GM19395 (cell line): ENCODE measurements around the gene CASP6.
A peak's percentile ranks its signal among the peaks of the same experiment; 100 is the strongest.
"Not testable (repeated sequence)": the region's sequence is repeated elsewhere in the genome, so short reads cannot be mapped to it uniquely, and the experiment has no call there.

Source experiments
- ATAC-seq: cut with Tn5 transposase; IDR thresholded peaks from one replicate; pipeline ENCODE4 v1.9.1; 2021; ENCODE audit warnings: mild to moderate bottlenecking, moderate library complexity; ENCODE audit not compliant: unreplicated experiment

The CASP6 gene

DNA sequence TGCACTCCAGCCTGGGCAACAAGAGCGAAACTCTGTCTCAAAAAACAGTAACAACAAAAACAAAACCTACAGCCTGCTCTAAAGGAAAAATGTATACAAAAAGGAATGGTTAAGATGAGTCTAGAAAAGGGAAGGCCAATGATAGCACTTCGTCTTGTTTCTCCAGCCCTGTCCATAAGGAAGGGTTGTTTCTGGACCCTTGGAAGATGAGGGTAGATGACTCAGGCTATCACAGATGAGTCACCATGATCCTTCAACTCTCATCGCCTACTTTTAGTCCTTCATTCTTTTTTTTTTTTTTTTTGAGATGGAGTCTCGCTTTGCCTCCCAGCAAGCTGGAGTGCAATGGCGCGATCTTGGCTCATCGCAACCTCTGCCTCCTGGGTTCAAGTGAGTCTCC is 17.8 kb upstream of the CASP6 start:
- ATAC-seq: no peak

DNA sequence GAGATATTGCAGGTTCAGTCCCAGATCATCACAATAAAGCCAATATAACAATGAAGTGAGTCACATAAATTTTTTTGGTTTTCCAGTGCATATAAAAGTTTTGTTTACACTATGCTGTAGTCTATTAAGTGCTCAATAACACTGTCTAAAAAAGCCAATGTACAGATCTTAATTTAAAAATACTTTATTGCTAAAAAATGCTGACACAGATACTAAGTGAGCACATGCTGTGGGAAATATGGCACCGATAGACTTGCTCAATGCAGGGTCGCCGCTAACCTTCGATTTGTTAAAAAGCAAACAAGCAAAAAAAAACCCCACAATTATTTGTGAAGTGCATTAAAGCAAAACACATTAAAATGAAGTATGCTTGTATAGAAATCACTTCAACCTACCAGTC is 16.4 kb upstream of the CASP6 start:
- ATAC-seq: no peak

DNA sequence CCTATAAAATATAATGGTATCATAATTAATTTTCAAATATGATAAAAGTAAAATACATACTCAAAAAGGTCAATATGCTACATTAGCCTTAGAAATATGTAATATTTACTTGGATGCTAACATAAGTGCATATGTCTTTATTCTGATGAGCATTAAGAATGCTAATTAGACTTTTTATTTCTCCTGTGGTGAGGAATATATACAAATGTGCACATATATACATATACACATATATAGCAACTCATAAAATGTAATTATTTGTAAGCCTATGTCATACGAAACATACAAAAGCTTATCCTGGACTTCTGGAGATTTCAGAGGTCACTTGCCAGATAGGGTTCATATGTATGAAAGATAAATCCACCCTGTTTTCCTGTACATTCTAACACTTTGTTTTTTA is 15.5 kb upstream of the CASP6 start:
- no peak for ATAC-seq

DNA sequence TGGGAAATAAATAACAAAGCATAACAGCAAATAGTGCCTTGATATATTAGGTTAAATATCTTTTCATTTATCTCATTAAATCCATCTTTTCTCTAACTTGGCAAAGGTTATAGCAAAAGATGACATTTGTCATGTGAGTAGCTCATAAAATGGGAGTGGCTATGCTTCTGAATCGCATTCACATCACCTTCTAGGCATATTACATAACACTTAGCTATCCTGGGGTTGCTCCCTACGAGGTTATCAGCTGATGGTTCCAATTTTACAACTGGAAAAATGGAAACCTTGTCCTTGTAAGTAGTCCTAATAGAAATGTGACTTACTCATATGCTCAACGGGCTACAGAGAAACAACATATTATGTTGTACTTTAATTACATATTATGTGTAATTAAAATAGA is 10.3 kb upstream of the CASP6 start:
- ATAC-seq: no peak

DNA sequence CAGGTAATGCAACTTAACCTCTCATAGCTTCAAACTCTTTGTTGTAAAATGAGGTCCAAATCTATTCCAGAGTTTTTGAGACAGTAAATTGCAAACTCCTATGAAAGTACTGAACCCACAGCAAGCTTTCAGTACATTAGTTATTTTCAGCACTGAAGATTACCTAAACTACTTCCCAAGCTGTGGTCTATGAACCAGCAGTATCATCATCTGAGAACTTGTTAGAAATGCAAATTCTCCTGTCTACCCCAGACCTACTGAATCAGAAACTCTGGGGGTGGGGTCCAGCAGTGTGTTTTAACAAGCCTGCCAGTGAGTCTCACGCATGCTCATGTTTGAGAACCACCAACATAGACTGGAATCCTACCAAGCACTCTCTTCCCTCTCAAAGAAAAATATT is 5.7 kb upstream of the CASP6 start:
- ATAC-seq: peak; percentile 98

DNA sequence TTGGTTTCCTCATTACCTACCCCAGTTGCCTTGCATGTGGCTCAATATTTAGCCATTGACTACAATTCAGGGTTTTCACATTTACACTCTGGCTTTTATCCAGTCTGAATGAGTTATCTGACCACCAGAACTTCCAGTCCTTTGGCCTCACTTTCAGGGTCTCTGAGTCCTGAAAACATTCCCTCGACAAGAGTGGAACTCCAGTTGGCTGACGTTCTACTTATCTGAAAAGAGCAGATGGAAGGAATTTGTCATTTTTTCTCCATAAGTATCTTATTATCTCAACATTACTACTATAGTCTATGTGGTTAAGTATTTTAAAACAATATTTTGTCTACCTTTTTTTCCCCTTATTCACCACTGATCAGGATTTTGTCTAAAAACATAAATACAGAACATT is 5.2 kb upstream of the CASP6 start:
- no peak for ATAC-seq

DNA sequence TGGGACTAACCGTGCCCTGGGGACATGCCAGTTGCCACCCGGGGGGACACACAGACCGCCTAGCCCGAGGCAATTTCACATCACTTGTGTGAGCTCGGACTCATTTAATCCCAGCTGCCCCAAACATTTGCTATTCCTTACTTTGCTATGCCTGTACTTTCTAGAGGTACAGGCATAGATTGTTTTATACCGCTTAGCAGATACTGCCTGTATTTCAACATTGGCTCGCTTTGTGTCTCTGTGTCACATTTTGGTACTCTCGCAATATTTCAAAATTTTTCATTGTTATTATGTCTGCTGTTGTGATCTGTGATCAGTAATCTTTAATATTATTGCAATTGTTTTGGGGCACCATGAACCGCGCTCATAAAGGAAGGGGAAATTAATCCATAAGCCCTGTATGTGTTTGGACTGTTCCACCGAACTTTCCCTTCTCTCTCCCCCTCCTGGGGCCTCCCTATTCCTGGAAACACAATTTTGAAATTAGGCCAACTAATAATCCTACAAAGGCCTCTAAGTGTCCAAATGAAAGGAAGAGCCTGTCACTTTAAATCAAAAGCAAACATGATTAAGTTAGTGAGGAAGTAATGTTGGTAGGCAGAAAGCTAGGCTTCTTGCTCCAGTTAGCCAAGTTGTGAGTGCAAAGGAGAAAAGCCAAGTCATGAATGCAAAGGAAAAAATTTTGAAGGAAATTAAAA is 568 bp upstream of the CASP6 start:
- no peak for ATAC-seq

DNA sequence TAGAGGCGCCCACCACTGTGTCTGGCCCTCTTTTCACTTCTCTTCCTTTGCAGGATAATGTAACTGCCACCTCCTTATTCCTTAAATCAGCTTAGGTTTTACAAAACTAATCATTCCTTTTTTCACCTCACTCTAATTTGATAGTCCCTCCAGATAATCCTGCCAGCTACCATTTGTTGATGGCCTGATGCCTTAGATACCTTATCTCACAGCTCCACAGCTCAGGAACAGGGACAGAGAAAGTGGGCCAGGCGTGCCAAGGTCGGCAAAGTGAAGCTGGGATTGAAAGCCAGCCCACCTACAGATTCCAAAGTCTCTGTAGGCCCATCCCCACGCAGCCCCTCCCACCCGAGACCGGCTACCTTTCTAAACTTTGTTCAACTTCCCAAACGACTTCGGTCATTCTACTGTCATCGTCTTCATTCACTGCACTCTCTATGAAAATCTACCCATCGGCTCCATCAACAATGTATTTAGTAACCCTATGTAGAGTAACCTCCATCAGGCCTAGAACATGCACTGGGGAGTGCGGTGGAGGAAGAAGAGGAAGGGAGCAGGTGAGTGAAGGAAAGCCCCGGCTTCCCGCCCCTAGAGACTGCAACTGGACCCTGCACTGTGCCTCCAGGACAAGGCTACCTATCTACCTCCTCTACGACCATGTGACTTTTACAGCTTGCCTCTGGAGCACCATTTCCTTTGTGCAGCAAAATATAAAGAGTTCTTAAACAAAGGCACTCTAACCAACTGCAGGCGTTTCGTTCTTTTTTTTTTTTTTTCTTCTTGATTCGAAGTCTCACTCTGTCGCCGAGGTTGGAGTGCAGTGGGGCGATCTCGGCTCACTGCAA is 1.5 kb downstream of the CASP6 start:
- peak; percentile 6 for ATAC-seq

DNA sequence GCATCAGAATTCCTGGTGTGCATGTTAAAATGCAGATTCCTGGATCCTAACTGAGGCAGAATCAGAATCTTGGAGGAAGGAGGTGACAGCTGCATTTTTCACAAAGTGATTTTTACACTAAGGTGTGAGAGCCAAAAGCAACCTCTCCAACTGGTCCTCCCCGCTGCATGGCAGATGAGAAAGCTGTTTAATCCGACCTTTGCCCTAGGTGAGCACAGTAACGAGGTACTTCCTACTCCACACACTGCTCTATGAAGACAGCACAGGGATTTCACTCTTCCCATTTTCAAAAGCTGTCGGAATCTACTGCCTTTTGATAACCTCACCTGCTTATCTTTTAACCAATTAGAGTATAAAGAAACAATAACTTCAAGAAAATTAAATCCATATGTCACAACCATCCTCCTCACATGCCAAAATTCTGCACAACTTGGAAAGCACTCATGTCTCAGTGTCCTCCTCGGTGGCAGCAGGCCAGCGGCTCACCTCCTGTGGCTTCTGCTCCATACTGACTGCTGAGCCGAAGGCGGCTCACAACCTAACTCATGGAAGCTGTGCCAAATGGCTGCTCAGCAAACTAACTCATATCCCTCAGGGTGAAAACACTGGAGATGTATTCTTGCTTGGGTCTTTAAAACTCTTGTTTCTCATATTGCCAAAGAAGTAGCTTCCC is 3.6 kb downstream of the CASP6 start:
- no peak for ATAC-seq

DNA sequence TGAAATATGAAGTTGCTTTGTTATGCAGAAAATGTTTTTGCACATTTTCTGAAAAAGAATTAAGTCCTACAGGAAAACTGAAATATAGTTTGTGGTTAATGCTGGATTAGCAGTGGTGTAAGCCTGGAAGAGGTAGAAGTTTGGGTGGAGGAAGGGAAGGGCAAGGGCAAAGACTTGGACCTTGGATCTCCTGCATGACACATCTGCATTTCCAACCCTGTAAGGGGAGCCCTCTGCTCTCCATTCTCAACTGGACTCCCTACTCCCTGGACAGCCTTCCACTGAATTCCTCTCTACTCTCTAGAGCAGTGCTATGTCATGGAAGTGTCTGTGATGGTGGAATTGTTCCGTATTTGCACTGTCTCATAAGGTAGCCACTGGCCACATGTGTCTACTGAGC is 4.6 kb downstream of the CASP6 start:
- no peak for ATAC-seq

DNA sequence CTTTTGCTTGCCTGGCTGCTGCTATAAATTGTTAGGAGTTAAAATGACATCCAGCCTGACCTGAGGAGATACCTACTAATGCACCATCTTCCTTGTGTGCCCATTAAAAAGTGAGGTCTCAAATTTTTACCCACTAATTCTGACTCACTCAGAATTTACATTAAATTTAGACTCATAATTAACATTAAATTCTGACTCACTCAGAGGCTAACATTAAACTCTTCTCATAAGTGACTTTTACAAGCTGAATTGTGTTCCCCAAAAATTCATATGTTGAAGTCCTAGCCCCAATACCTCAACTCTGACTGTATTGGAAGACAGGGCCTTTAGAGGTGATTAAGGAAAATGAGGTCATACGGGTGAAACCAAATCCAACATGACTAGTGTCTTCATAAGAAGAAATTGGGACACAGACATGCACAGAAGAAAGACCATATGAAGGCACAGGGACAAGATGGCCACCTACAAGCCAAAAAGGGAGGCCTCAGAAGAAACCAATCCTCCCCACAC is 11.8 kb downstream of the CASP6 start:
- ATAC-seq: no peak

DNA sequence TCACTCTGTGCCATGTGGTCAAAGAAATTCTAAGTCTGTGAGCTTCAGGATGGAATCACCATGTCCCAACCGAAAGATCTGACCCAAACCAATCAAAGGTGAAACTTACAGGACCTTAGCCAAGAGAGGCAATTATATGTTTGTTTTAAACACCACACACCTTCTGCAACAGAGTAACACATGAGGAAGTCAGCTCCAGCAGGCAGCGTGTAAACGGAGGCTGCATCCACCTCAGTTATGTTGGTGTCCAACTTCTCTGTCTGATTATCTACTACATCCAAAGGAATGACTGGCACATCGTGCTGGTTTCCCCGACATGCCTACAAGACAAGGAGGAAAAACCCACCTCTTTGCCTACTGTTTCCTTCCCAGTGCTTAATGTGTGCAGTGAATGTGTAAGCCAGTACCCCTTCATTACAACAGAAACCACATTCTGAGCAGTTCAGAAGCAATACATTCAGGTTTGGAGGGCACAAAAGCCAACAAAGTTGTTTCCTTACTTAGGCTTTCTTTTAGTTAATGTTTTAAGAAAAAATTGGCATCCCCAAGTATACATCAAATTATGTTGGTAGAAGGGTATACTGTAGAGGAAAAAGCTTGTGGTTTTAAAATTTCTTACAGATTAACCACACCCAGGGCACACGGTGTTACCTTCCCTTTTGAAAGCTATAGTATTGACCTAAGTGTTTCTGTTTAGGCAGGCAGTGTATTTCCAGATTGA is 12.4 kb downstream of the CASP6 start:
- peak; percentile 95 for ATAC-seq

DNA sequence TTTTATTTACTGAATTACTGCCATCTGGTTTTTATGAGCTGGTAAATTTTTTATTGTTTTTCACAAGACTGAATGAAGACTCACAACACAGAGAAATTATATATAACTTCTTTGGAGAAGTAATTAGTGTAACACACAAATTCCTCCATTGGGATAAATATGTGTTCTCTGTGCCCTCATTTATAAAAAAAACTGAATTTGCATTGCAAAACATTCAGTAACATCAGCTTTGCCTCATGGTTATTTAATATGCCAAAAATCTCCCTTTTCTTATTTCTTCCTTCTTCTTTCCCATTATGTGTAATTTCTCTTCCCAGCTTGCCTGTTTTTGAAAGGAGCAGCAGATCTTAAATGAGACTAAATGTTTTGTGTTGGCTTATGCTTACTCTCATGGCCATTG is 18.5 kb downstream of the CASP6 start:
- no peak for ATAC-seq

DNA sequence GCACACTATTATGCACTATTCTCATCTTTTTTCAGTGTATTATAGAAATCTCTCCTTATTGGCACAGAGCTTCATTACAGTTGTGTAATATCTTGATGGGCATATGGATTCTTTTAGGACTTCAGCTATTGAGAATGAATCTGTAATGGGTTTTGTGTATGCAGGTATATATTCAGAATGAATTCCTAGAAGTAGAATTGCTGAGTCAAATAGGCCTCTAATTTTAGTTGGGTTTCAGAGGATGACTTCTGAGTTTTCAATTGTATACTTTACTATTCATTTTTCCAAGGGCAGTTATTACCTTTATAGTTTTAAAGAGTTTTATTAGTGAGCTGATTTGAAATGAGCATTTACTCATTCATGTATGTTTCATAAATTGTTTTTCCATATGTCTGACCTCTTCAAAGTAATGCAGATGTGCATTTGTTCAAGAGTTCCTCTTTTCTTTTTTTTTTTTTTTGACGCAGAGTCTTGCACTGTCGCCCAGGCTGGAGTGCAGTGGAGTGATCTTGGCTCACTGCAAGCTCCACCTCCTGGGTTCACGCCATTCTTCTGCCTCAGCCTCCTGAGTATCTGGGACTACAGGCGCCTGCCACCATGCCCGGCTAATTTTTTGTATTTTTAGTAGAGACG is 19.5 kb downstream of the CASP6 start:
- ATAC-seq: no peak

DNA sequence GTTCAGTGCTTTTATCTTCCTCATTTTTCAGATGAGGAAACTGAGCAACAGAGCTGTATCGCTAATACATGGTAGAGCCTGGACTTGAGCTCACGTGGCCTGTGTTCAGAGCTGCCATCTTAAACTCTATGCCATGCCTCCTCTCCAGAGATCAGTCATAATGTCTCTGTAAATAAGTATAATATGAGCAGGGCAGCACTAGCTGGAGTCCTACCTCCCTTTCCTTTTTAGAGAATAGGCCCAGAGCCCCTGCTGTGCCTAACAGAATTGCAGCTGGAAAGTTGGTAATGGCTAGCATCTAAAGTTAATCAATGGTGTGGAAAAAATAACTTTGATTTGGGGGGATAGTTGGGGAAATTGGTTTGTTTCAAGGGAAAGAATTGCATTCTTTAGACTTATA is 20.4 kb downstream of the CASP6 start:
- ATAC-seq: no peak

DNA sequence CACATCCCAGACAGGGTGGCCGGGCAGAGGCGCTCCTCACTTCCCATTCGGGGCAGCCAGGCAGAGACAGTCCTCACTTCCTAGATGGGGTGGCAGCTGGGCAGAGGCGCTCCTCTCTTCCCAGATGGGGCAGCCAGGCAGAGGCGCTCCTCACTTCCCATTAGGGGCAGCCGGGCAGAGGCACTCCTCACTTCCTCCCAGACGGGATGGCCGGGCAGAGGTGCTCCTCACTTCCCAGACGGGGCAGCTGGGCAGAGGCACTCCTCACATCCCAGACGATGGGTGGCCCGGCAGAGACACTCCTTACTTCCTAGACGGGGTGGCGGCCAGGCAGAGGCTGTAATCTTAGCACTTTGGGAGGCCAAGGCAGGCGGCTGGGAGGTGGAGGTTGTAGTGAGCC is 24.3 kb downstream of the CASP6 start:
- ATAC-seq: not testable (repeated sequence)

DNA sequence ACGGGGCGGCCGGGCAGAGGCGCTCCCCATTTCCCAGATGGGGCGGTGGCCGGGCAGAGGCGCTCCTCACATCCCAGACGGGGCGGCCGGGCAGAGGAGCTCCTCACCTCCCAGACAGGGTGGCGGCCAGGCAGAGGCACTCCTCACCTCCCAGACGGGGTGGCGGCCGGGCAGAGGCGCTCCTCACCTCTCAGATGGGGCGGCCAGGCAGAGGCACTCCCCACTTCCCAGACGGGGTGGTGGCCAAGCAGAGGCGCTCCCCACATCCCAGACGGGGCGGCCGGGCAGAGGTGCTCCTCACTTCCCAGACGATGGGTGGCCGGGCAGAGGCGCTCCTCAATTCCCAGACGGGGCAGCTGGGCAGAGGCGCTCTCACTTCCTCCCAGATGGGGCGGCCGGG is 24.8 kb downstream of the CASP6 start:
- not testable (repeated sequence) for ATAC-seq

DNA sequence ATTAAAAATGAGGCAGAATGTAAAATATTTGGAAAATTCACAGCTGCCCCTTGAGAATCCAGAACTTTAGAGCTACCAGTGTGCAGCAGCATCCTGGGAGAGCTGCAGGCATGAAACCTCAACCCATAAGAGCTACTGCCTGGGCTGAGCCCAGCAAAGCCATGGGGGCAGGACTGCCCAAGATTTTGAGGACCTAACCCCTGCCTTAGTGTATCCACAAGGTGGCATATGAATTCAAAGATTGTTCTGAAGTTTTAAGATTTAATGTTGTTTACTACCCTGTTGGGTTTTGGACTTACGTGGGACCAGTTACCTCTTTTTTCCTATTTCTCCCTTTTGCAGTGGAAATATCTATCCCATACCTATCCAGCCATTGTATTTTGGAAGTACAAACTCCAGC is 26.4 kb downstream of the CASP6 start:
- no peak for ATAC-seq

DNA sequence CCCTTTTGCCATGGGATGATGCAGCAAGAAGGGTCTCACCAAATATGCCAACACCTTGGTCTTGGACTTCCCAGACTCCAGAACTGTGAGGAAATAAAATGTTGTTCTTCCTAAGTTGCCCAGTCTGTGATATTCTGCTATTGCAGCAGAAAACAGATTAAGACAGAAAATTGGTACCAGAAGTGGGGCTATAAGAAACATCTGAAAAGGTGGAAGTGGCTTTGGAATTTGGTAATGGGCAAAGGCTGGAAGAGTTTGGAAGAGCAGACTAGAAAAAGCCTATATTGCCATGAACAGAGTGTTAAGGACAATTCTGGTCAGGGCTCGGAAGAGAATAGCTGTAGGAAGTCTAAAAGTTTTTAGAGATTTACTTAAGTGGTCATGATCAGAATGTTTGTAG is 27.4 kb downstream of the CASP6 start:
- no peak for ATAC-seq

DNA sequence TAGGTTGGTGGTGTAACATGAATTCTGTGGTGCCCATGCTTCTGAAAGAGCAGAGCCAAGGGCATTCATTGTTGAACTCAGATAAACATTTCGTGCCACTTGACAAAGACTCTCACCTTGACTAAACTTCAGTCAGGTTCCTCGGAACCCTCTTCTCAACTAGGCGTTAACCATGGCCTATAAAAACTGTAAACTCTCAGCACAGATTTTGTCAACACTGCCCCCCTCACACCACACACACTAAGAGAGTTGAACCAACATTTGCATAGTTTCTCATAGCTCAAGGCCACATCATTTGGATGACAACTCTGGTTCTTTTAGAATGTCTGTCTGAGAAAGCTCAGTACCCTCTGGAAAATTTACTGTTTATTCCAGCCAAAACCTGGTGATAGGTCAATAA is 28.1 kb downstream of the CASP6 start:
- no peak for ATAC-seq

DNA sequence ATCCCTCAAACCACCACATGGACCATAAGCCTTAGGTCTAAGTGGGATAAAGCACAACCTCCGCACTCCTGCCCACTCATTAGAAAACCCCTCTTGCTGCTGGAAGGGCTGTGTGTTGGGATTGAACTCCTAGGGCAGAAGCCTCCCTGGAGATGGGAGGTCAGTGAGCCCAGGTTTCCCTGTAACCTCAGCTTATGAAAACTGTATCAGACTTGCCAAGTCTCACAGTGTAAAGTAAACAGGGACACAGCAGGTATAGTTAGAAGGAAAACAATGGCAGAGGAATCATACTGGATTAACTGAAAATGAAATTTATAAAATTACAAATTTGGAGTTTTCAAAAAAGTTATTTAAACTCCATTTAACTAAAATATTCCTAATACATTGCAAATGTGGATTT is 29.9 kb downstream of the CASP6 start:
- no peak for ATAC-seq
